ENCODE data around the gene SHOX.

DNA sequence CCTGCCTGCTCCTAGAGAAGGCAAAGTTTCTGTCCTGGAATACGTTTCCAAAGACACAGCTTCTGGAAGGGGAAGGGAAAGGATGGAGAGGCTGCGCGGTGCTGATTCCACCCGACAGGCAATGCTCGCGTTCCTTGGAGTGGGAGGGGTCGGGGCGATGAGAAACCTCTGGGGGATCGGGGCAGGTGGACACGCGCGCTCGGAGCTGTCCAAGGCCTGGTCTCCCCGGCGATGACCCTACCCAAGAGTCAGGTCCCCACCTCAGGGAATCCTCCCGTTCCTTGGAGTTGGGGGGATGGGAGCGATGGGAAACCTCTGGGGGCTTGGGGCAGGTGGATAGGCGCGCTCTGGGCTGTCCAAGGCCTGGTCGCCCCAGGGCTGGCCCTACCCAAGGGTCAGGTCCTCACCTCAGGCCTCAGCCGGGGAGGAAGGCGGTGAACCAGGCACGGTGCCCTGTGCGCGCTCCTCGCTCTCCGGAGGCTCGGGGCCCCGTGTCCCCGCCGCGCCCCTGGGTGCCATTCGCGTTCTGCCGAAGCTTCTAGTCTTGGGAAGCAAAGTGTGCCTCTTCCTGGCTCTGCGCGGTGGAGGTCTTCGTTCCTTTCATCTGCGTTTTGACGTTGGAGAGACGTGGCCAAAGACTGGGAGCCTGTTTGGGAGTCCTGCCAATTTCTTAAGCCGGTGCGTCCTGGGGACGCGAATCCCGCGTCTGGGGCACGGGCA is 10.6 kb upstream of the SHOX start:
- TF ChIP-seq CTCF (IDR thresholded peaks at IDR 0.05 in 2 of 3, conservative IDR thresholded peaks at IDR 0.05 in 1 of 3; ENCODE audit: borderline replicate concordance in 1 of 3, insufficient read depth in 1 of 3, low read depth in 2 of 3, low read length in 2 of 3) (no peak), SP1 (IDR thresholded peaks at IDR 0.05; ENCODE audit: low read depth) (no peak), POLR2A (IDR thresholded peaks at IDR 0.05; ENCODE audit: borderline replicate concordance, extremely low read depth, insufficient read depth, insufficient read length) (no peak), EZH2 (IDR thresholded peaks at IDR 0.05) (no peak), CBX3 (IDR thresholded peaks at IDR 0.05; ENCODE audit: low read depth) (no peak), SIN3A (IDR thresholded peaks at IDR 0.05; ENCODE audit: low read depth) (no peak), ZBTB33 (IDR thresholded peaks at IDR 0.05; ENCODE audit: extremely low read depth, insufficient replicate concordance, low read length) (no peak), POLR2AphosphoS5 (IDR thresholded peaks at IDR 0.05; ENCODE audit: low read depth, low read length) (no peak), EZH2phosphoT487 (IDR thresholded peaks at IDR 0.05; ENCODE audit: borderline replicate concordance) (no peak), SRF (IDR thresholded peaks at IDR 0.05; ENCODE audit: low read depth) (no peak)
- TF ChIP-seq, protein P1, sequence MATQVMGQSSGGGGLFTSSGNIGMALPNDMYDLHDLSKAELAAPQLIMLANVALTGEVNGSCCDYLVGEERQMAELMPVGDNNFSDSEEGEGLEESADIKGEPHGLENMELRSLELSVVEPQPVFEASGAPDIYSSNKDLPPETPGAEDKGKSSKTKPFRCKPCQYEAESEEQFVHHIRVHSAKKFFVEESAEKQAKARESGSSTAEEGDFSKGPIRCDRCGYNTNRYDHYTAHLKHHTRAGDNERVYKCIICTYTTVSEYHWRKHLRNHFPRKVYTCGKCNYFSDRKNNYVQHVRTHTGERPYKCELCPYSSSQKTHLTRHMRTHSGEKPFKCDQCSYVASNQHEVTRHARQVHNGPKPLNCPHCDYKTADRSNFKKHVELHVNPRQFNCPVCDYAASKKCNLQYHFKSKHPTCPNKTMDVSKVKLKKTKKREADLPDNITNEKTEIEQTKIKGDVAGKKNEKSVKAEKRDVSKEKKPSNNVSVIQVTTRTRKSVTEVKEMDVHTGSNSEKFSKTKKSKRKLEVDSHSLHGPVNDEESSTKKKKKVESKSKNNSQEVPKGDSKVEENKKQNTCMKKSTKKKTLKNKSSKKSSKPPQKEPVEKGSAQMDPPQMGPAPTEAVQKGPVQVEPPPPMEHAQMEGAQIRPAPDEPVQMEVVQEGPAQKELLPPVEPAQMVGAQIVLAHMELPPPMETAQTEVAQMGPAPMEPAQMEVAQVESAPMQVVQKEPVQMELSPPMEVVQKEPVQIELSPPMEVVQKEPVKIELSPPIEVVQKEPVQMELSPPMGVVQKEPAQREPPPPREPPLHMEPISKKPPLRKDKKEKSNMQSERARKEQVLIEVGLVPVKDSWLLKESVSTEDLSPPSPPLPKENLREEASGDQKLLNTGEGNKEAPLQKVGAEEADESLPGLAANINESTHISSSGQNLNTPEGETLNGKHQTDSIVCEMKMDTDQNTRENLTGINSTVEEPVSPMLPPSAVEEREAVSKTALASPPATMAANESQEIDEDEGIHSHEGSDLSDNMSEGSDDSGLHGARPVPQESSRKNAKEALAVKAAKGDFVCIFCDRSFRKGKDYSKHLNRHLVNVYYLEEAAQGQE (IDR thresholded peaks at IDR 0.05; ENCODE audit: low read depth), result no peak
